Peyer's patch (tissue), 4 donors: Measurements from ENCODE around the gene SELENOH. TPM values are rescaled to one million over a fixed set of nuclear protein-coding genes. Genes with fewer than 3 reads are reported as not detected.
"Not testable (repeated sequence)": the region's sequence is repeated elsewhere in the genome, so short reads cannot be mapped to it uniquely, and the experiment has no call there.

Source experiments
- DNase-seq, 3 donors: peaks; one replicate each; pipeline ENCODE4 v3.0.0-alpha.2; 2017 to 2019
- H3K27ac ChIP-seq, 4 donors: fragments of 200-600 bp; sonication (generic); one replicate each; pipeline ENCODE4 v1.5.1; 2016 to 2019
- H3K27me3 ChIP-seq, 2 donors: fragments of 200-600 bp; sonication (generic); one replicate each; pipeline ENCODE4 v1.5.1; 2019
- H3K36me3 ChIP-seq, 3 donors: fragments of 200-600 bp; sonication (generic); one replicate each; pipeline ENCODE4 v1.5.1; 2016 to 2019
- H3K4me1 ChIP-seq, 4 donors: fragments of 200-600 bp; sonication (generic); one replicate each; pipeline ENCODE4 v1.5.1; 2016 to 2019
- H3K4me3 ChIP-seq, 4 donors: fragments of 200-600 bp; sonication (generic); 1 replicate in 3 of 4; 2 replicates in 1 of 4; pipeline ENCODE4 v1.5.1; 2016 to 2019; ENCODE audit warnings: mild to moderate bottlenecking in 1 of 4
- H3K9me3 ChIP-seq, 4 donors: fragments of 200-600 bp; sonication (generic); one replicate each; pipeline ENCODE4 v1.5.1; 2016 to 2019; ENCODE audit warnings: mild to moderate bottlenecking in 1 of 4
- CTCF ChIP-seq, 6 experiments: fragments of 450-650 bp in 4 of 6; fragments of 200-600 bp in 2 of 6; sonication (generic) in 1 of 6; IDR thresholded peaks; one replicate each; pipeline ENCODE4 v1.5.1; 2017 to 2019; ENCODE audit warnings: antibody characterized with exemption in 6 of 6, mild to moderate bottlenecking in 3 of 6, moderate library complexity in 1 of 6
- POLR2A ChIP-seq, 2 donors: fragments of 450-650 bp; IDR thresholded peaks; one replicate each; pipeline ENCODE4 v1.5.1; 2017; ENCODE audit warnings: antibody characterized with exemption in 2 of 2, mild to moderate bottlenecking in 2 of 2, moderate library complexity in 2 of 2
- total RNA-seq, 4 donors: library from RNA; depleted of rRNA; stranded (reverse); fragments of >200 nt; gene quantifications; one replicate each; pipeline ENCODE4 v1.1.0, GENCODE V29; 2016

The SELENOH gene
- total RNA-seq, 4 donors from 2014 or later = 42.0 to 50.5 (median 46.5) TPM

GRCh38 chr11:57713835-57714234 lies 27.5 kb upstream of the SELENOH start:
- Histone ChIP-seq H3K4me3 (peak overlapping the region; percentile 84 to 94 (median 90)), H3K9me3 (no peaks in the 10 kb centered on the region), H3K27me3 (no peaks in the 10 kb centered on the region), H3K36me3 (no peaks in the 10 kb centered on the region), H3K27ac (no peak overlapping the region), H3K4me1 (peaks cover 3 to 32% (median 15%) of the 10 kb centered on the region in 4 donors)
- TF ChIP-seq POLR2A (IDR thresholded peaks at IDR 0.05) (no peak), CTCF (IDR thresholded peaks at IDR 0.05) (no peak)
- no peak for DNase-seq

GRCh38 chr11:57716726-57717125 lies 24.6 kb upstream of the SELENOH start:
- not testable (repeated sequence) for H3K27me3 ChIP-seq, H3K9me3 ChIP-seq, H3K4me3 ChIP-seq, H3K27ac ChIP-seq, DNase-seq, H3K36me3 ChIP-seq
- peaks cover 0 to 21% (median 11%) of the 10 kb centered on the region in 4 donors for H3K4me1 ChIP-seq

DNA sequence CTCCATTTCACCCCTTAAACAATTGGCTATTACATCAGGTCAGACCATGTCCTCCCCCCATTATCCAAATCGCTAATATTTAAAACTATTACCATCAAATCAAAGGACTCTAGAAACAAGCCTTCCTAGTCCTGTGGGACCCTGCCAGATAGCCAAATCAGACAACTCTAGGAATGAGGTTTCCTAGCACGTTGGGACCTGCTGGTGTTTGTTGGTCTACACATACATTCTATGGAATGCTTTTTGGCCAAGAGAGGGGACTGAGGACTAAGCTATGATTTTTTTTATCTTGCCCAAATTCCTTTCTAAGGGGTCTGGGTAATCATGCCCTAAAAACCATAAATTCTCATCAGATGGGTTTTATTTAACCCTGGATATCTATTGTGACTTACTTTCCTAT lies 14.1 kb upstream of the SELENOH start:
- Histone ChIP-seq H3K36me3 (peaks cover 0 to 8% (median 0%) of the 10 kb centered on the region in 3 donors), H3K4me1 (peaks cover 0 to 4% (median 0%) of the 10 kb centered on the region in 4 donors), H3K27me3 (no peaks in the 10 kb centered on the region), H3K9me3 (no peaks in the 10 kb centered on the region), H3K4me3 (no peak overlapping the region), H3K27ac (no peak overlapping the region)
- DNase-seq = no peak
- TF ChIP-seq CTCF (IDR thresholded peaks at IDR 0.05) = no peak
- no peak for TF ChIP-seq POLR2A (IDR thresholded peaks at IDR 0.05)

DNA sequence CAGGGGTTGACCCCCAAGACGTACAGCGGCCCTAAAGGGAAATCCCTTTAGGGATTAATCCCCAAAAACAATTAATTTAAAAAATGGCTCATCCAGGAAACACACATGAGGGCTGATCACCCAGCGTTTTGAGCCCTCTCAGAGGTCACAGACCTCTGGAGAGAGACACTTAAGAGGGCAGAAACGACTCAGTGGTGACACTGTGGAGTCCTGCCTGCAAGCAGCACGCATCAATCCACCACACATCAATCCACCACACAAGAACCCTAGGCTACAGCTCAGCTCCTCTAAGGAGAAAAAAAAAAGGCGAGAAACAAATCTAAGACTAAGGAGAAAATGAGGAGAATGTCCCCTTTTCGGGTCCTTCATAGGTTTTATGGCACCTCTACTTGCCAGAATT lies 12.5 kb upstream of the SELENOH start:
- Histone ChIP-seq H3K9me3 (no peaks in the 10 kb centered on the region), H3K4me3 (no peak overlapping the region), H3K27ac (no peak overlapping the region), H3K36me3 (no peaks in the 10 kb centered on the region), H3K27me3 (no peaks in the 10 kb centered on the region), H3K4me1 (peaks cover 0 to 10% (median 0%) of the 10 kb centered on the region in 4 donors)
- TF ChIP-seq CTCF (IDR thresholded peaks at IDR 0.05) (no peak), POLR2A (IDR thresholded peaks at IDR 0.05) (no peak)
- no peak for DNase-seq

DNA sequence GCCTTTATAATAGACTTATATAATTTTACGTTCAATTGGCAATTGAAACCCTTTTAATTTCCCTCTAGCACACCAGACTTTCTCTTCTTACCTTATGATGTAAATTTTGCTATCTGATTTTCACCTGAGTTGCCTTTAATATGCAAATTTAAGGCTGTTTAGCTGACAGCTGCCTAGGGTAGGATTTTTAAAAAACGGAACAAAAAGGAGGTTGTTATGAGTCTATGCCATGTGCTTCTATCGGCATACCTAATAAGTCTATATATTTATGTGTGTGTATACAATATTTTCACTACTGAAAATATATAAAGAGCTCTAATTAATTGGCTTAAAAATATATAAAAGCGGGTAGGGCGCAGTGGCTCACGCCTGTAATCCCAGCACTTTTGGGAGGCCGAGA lies 11.8 kb upstream of the SELENOH start:
- DNase-seq = no peak
- Histone ChIP-seq H3K36me3 (no peaks in the 10 kb centered on the region), H3K27me3 (no peaks in the 10 kb centered on the region), H3K4me1 (peaks cover 0 to 10% (median 0%) of the 10 kb centered on the region in 4 donors), H3K9me3 (no peaks in the 10 kb centered on the region), H3K27ac (no peak overlapping the region), H3K4me3 (no peak overlapping the region)
- TF ChIP-seq CTCF (IDR thresholded peaks at IDR 0.05) (no peak), POLR2A (IDR thresholded peaks at IDR 0.05) (no peak)

GRCh38 chr11:57732661-57733060 lies 8.6 kb upstream of the SELENOH start:
- Histone ChIP-seq H3K36me3 (peaks cover 0 to 7% (median 0%) of the 10 kb centered on the region in 3 donors), H3K4me3 (no peak overlapping the region), H3K9me3 (no peaks in the 10 kb centered on the region), H3K27ac (no peak overlapping the region), H3K4me1 (peaks cover 0 to 10% (median 0%) of the 10 kb centered on the region in 4 donors), H3K27me3 (no peaks in the 10 kb centered on the region)
- no peak for TF ChIP-seq POLR2A (IDR thresholded peaks at IDR 0.05)
- no peak for TF ChIP-seq CTCF (IDR thresholded peaks at IDR 0.05)
- peak in 2 of 3 donors; percentile 58 to 65 for DNase-seq
